Measurements from ENCODE around the gene CASKIN2. TPM values are rescaled to one million over a fixed set of nuclear protein-coding genes. Genes with fewer than 3 reads are reported as not detected.

Gene CASKIN2
- total RNA-seq, 2 experiments from 2014 or later, result 1.0 TPM; not detected in 1

- TF ChIP-seq EZH2phosphoT487 (IDR thresholded peaks at IDR 0.05; ENCODE audit: borderline replicate concordance, low read depth, low read length), result no peak
- no peak for TF ChIP-seq CTCF (conservative IDR thresholded peaks at IDR 0.05; ENCODE audit: low read length)
- H3K4me3 ChIP-seq (ENCODE audit: low read depth, low read length, poor library complexity, severe bottlenecking), result no peak overlapping the region
- H3K4me1 ChIP-seq (ENCODE audit: insufficient read depth, low read length, poor library complexity, severe bottlenecking), result no peaks in the 10 kb centered on the region
- no peak overlapping the region for H3K27ac ChIP-seq (ENCODE audit: low read depth, low read length, poor library complexity, severe bottlenecking)
- H3K36me3 ChIP-seq (ENCODE audit: insufficient read depth, low read length), result no peaks in the 10 kb centered on the region
- no peak for DNase-seq (ENCODE audit: low spot score)
- H2AFZ ChIP-seq (ENCODE audit: low read length), result no peak overlapping the region
- no peaks in the 10 kb centered on the region for H4K20me1 ChIP-seq (ENCODE audit: insufficient read depth, low read length)
- intact Hi-C loops (cut with micrococcal nuclease; ENCODE audit: unreplicated experiment), result no loop called here
- no peak overlapping the region for H3K4me2 ChIP-seq (ENCODE audit: low read length)
- H3K79me2 ChIP-seq (ENCODE audit: insufficient read depth, low read depth, low read length), result no peaks in the 10 kb centered on the region
- CTCF ChIA-PET (ENCODE audit: unreplicated experiment), result interaction anchor here (0.8 kb wide), 1 partner anchor 41 kb away, joined by 3 read pairs; no protein-coding TSS in a partner anchor
- no peaks in the 10 kb centered on the region for H3K9me2 ChIP-seq (ENCODE audit: insufficient read depth, low read length)
- no TSS peak for BruUV-seq (replicated peaks)
- POLR2A ChIA-PET, result interaction anchor here (0.9 to 1.2 kb wide), 4 partner anchors 11 to 530 kb away, joined by 3 to 4 read pairs (median 3); partner anchors contain the start of genes LLGL2 and MRPL58
- H3K9me3 ChIP-seq (ENCODE audit: low read length), result no peaks in the 10 kb centered on the region
Measured at GRCh38 chr17:75542728-75543336, 27.5 kb upstream of the CASKIN2 start.

- Histone ChIP-seq H3K4me2 (ENCODE audit: low read length) (no peak overlapping the region), H3K4me1 (ENCODE audit: insufficient read depth, low read length, poor library complexity, severe bottlenecking) (no peaks in the 10 kb centered on the region), H3K9me3 (ENCODE audit: low read length) (no peaks in the 10 kb centered on the region), H3K4me3 (ENCODE audit: low read depth, low read length, poor library complexity, severe bottlenecking) (no peak overlapping the region), H3K9me2 (ENCODE audit: insufficient read depth, low read length) (no peaks in the 10 kb centered on the region), H3K79me2 (ENCODE audit: insufficient read depth, low read depth, low read length) (no peaks in the 10 kb centered on the region), H2AFZ (ENCODE audit: low read length) (no peak overlapping the region), H3K36me3 (ENCODE audit: insufficient read depth, low read length) (no peaks in the 10 kb centered on the region), H4K20me1 (ENCODE audit: insufficient read depth, low read length) (no peaks in the 10 kb centered on the region), H3K27ac (ENCODE audit: low read depth, low read length, poor library complexity, severe bottlenecking) (no peak overlapping the region)
- POLR2A ChIA-PET, result interaction anchor here (0.9 to 1.2 kb wide), 4 partner anchors 10 to 529 kb away, joined by 3 to 4 read pairs (median 3); partner anchors contain the start of genes LLGL2 and MRPL58
- TF ChIP-seq EZH2phosphoT487 (IDR thresholded peaks at IDR 0.05; ENCODE audit: borderline replicate concordance, low read depth, low read length), result no peak
- no peak for TF ChIP-seq CTCF (conservative IDR thresholded peaks at IDR 0.05; ENCODE audit: low read length)
- CTCF ChIA-PET (ENCODE audit: unreplicated experiment), result no interaction called here
- BruUV-seq (replicated peaks), result no TSS peak
- intact Hi-C loops (cut with micrococcal nuclease; ENCODE audit: unreplicated experiment), result no loop called here
- DNase-seq (ENCODE audit: low spot score), result no peak
Measured at GRCh38 chr17:75542229-75542628, 26.9 kb upstream of the CASKIN2 start.

GRCh38 chr17:75540923-75541503 lies 25.7 kb upstream of the CASKIN2 start:
- TF ChIP-seq EZH2phosphoT487 (IDR thresholded peaks at IDR 0.05; ENCODE audit: borderline replicate concordance, low read depth, low read length) (no peak), CTCF (conservative IDR thresholded peaks at IDR 0.05; ENCODE audit: low read length) (no peak)
- Histone ChIP-seq H3K27ac (ENCODE audit: low read depth, low read length, poor library complexity, severe bottlenecking) (no peak overlapping the region), H3K36me3 (ENCODE audit: insufficient read depth, low read length) (no peaks in the 10 kb centered on the region), H2AFZ (ENCODE audit: low read length) (no peak overlapping the region), H3K9me3 (ENCODE audit: low read length) (no peaks in the 10 kb centered on the region), H4K20me1 (ENCODE audit: insufficient read depth, low read length) (no peaks in the 10 kb centered on the region), H3K4me1 (ENCODE audit: insufficient read depth, low read length, poor library complexity, severe bottlenecking) (no peaks in the 10 kb centered on the region), H3K79me2 (ENCODE audit: insufficient read depth, low read depth, low read length) (no peaks in the 10 kb centered on the region), H3K4me2 (ENCODE audit: low read length) (no peak overlapping the region), H3K9me2 (ENCODE audit: insufficient read depth, low read length) (no peaks in the 10 kb centered on the region), H3K4me3 (ENCODE audit: low read depth, low read length, poor library complexity, severe bottlenecking) (no peak overlapping the region)
- no TSS peak for BruUV-seq (replicated peaks)
- intact Hi-C loops (cut with micrococcal nuclease; ENCODE audit: unreplicated experiment), result no loop called here
- no peak for DNase-seq (ENCODE audit: low spot score)
- ChIA-PET POLR2A (interaction anchor here (0.5 kb wide), 1 partner anchor 624 kb away, joined by 4 read pairs; no protein-coding TSS in a partner anchor), CTCF (ENCODE audit: unreplicated experiment) (interaction anchor here (0.6 kb wide), 1 partner anchor 73 kb away, joined by 3 read pairs; no protein-coding TSS in a partner anchor)

Measured in OCI-LY7 (cell line).